HG03159 (cell line): ENCODE results near the gene C11orf16.
A peak's percentile ranks its signal among the peaks of the same experiment; 100 is the strongest.
"Not testable (repeated sequence)": the region's sequence is repeated elsewhere in the genome, so short reads cannot be mapped to it uniquely, and the experiment has no call there.

ENCODE experiments used
- ATAC-seq: cut with Tn5 transposase; IDR thresholded peaks from one replicate; pipeline ENCODE4 v1.9.1; 2021; ENCODE audit warnings: mild to moderate bottlenecking, moderate library complexity; ENCODE audit not compliant: unreplicated experiment

Gene C11orf16

GRCh38 chr11:8937159-8937558 lies 4.4 kb upstream of the C11orf16 start:
- ATAC-seq: no peak

- ATAC-seq: not testable (repeated sequence)
Measured at GRCh38 chr11:8935789-8936188, 3.0 kb upstream of the C11orf16 start.

DNA sequence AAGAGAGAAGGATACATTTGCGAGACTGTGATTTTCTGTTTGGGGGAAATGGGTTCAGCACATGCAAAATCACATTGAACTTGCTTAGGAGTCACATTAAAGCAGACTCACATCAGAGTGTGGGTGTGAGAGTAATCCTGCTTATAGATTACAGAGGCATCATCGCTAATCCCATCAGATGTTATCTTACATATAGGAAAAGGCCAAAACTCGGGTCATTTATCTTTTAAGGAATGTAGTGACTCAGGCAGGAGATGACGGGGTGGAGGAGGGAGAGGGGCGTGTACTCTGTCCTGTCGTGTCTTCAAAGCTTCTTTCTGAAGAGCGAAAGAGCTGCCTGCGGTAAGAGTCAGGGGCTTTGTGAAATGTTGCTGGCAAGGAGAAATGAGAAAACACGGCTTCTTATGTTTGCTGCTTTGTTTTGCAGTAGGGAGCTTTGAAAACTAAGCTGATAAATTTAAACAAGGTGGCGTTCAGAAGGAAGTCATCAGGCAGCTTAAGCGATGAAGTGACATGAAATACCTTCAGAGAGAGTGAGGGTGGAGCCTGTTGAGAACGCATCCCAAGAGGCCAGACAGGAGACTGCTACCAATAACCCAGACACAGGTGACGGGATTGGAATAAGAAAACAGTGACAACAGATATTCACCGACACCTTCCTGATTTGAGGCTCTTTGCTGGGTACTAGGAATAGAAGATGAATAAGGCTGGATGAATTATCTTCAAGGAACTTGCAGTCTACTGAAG lies 2.2 kb upstream of the C11orf16 start:
- no peak for ATAC-seq

GRCh38 chr11:8933931-8934330 lies 1.2 kb upstream of the C11orf16 start:
- ATAC-seq: no peak

- ATAC-seq: no peak
Measured at GRCh38 chr11:8930456-8931175, 2.1 kb downstream of the C11orf16 start.

- no peak for ATAC-seq
Measured at GRCh38 chr11:8928981-8929615, 3.6 kb downstream of the C11orf16 start.

DNA sequence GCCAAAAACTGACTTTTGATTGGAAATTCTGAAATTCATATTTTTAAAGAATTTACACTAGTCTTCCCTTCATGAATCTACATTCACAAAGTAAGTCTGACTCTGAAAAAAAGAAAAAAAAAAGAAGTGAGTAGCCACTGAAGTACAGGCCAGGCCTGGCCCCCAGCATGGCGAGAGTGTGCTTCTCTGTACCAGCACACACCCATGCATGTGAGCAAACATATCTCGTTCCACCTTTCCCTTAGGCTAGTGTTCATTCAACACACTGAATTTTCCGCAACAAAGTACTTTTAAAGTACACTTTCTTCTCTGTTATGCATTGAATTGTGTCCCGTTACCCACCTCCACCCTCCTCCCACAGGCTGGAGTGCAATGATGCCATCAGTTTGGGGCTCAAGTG lies 4.5 kb downstream of the C11orf16 start:
- ATAC-seq: no peak

GRCh38 chr11:8927233-8927632 lies 5.5 kb downstream of the C11orf16 start:
- no peak for ATAC-seq

DNA sequence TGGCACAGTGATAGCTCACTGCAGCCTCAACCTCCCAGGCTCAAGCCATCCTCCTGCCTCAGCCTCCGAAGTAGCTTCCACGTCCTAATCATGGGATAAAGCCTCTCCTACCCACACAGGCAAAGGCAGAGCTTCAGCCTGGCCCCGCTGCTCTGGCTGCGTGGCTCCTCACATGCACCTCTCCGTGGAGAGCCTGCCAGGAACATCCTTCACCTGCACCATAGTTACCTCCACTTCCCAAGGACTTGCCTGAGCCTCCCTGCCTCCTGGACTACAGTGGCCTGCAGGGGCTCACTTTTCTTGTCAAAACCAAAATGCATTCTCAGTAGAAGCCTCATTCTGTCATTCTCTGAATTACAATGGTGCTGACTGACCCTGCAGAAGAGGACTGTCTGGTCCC lies 6.5 kb downstream of the C11orf16 start:
- no peak for ATAC-seq

GRCh38 chr11:8925711-8926110 lies 7.0 kb downstream of the C11orf16 start:
- no peak for ATAC-seq

GRCh38 chr11:8922691-8923090 lies 10.1 kb downstream of the C11orf16 start:
- no peak for ATAC-seq

DNA sequence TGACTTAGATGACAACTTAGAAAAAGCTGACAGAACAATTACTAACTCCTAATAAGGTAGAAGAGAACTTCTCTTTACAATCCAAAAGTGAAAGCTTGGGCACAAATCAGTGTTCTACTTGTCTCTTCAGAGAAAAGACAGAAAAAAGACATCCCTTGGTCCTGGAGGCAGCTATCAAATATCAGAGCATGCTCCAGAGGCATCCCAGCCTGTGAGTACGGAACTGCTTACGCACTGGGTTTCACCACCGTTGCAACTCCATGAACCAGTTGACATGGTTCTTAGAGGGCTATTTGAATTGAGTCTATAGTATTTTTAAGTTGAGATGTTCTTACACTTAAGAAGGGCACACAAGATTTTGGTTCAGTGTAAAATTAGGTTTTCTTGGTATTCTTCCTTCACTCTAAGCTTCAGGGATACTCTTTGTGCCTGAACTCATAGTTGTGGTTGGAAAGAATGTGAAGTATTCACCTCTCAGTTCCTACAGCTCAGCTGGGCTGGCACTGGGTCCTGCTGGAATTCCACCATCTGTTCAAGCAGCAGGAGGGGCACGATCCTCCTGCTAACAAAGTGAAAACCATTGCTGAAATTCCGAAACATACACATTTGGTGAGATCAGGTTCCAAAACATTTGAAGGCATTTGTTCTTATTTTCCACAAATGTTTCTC lies 15.5 kb downstream of the C11orf16 start:
- no peak for ATAC-seq

DNA sequence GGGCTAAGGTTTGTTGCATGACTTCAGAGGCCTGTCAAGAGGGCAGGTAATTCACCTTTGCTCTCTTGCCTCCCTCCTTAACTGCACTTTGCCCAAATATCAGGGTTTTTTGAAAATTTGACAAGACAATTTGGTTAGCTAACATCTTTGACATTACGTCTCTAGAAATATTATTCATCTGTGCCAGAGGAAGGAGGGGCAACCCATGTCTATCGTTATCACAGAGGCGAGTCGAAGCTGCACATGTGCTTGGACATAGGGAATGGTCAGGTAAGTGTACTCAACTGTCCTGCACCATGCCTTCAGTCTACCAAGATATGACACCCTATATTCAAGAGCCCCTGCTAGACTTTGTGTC lies 18.1 kb downstream of the C11orf16 start:
- ATAC-seq: no peak

GRCh38 chr11:8913961-8914660 lies 18.6 kb downstream of the C11orf16 start:
- ATAC-seq: no peak

- ATAC-seq: peak; percentile 66
Measured at GRCh38 chr11:8911029-8911823, 21.5 kb downstream of the C11orf16 start, which contains the start of gene AKIP1. Gene AKIP1, plus strand, starts transcription at chr11:8911189. Its CDS starts 261 bp downstream, at chr11:8911450.

DNA sequence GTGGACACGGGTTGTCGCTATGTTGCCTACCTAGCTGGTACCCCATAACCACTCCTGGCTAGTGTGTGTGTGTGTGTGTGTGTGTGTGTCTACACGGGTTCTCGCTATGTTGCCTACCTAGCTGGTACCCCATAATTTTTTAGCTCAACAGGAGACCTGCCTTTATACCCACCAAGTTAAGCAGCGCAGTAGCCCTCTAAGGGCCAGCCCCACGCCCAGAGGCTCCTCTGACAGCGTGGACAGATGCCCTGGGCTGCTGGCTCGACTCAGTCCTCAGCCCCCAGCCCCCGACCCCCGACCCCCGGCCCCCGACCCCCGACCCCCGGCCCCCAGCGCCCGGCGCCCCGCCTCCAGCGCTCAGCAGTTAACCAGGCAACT lies 22.1 kb downstream of the C11orf16 start:
- ATAC-seq: peak; percentile 10

DNA sequence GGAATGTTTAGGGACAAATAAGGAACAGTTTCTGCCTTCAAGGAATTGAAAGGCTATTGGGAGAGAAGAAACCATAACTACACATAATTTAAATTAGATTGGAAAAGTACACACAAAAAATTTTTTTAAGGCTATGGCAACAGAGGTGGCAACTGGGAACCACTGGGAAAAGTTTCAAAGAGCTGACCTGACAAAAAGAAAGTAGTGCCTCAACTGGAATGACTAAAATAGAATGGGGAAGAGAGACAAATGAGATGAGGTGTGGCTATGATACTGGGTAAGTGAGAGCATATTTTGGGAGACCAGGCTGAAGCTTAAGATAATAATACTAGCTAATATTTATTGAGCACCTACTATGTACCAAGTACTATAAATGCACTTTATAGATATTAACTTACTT lies 24.6 kb downstream of the C11orf16 start:
- no peak for ATAC-seq

DNA sequence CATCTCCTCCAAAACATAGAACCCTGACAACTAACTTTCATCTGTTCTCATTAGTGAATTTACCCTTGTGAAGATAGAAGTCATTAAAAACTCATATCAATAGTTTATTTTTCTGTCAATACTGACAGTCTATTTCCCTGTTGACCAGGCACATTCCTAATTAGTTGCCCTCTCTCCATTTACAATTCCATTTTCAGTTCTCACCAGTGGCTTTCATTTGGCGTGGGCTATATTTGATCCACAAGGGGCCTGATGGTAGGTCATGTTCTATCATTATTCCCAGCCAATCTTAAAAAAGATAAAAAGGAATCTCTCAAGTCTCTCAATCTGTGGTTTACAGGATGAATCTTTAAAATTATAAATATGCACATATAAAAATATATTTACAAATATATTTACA lies 25.6 kb downstream of the C11orf16 start:
- no peak for ATAC-seq

DNA sequence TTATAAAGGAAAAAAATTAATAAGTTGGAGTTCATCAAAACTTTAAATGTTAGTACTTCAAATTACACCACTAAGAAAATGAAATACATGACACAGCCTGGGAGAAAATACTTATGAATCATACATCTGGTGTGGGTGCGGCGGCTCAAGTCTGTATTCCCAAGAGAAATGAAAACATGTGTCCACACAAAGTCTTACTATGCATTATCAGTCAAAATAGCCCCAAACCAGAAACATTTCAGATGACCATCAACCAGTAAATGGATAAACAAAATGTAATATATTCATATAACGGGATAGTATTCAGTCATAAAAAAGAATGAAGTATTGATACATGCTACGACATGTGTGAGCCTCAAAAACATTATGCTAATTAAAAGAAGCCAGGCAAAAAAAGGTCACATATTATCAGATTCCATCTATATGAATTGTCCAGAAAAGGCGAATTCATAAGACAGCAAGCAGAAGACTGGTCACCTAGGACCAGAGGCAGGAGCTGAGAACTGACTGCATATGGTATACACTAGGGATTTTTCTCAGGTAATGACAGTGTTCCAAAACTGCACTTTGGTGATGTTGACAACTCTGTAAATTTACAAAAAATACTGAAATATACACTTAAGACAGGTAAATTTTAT lies 27.1 kb downstream of the C11orf16 start:
- ATAC-seq: no peak
